A204.1 (cell line): ENCODE measurements around the gene DCP1B.
A peak's percentile ranks its signal among the peaks of the same experiment; 100 is the strongest.

Experiments
- FAIRE-seq: peaks from 2 replicates; lab custom pipeline; 2012; peaks lifted over from hg19 to GRCh38; lab: Jason Lieb, UNC

The DCP1B gene

DNA sequence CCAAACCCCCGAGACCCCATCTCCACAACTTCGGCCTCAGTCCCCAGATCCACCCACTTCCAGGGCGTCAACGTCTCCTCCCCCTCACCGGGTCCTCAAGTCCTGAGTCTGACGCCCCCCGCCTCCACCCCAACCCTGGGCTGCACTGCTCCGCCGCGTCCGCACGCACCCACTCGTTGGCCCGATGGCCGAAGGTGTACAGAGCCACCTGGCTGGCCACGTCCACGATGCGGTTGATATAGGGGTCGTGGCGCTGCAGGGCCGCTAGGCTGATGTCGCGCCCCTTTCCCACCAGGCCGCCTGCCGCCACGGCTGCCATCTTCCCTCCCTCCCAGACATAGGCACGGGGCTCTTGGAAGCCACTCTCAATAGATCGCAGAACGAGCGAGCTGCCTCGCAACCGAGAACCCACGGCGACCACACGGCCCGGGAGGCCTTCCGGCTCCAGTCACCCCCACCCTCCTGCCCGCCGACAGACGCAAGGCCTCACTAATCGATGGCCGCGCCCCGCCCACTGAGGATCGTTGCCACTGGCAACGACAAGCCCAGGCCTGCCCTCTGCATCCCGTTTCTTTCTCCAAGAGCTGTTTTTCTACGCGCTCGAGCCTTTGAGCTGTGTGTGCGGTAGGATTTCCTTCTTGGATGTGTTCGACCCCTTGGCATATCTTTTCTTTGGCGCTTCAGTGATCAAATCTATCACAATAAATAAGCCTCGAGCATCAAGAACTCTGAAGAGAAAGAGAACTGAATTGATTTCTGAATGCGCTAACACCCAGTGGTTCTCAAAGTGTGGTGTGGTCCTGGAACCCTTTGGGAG is at the start of gene DCP1B:
DCP1B (minus strand) TSS at position 345 of the 817 bp plus-strand sequence; CDS start at position 319, 26 bp downstream.
- FAIRE-seq = peak; percentile 76

DNA sequence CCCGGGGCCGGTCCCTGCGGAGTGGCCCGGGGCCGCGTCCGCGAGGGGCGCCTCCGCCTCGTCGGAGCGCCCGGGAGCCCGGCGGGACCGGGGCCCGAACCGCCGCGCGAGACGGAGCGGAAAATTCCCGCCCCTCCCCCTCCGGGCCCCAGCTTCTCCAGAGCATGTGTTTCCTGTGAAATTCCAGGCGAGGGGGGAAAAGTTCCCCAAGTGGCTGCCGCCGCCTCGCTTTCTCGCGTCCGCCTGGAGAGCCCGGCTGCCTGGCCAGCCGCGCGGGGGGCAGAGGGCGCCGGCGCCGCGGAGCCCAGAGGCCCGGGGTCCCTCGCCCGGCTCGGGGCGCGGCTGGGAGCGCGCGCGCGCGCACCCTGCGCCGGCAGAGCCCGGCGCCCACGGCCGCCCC is 49.4 kb upstream of the DCP1B start:
- no peak for FAIRE-seq

DNA sequence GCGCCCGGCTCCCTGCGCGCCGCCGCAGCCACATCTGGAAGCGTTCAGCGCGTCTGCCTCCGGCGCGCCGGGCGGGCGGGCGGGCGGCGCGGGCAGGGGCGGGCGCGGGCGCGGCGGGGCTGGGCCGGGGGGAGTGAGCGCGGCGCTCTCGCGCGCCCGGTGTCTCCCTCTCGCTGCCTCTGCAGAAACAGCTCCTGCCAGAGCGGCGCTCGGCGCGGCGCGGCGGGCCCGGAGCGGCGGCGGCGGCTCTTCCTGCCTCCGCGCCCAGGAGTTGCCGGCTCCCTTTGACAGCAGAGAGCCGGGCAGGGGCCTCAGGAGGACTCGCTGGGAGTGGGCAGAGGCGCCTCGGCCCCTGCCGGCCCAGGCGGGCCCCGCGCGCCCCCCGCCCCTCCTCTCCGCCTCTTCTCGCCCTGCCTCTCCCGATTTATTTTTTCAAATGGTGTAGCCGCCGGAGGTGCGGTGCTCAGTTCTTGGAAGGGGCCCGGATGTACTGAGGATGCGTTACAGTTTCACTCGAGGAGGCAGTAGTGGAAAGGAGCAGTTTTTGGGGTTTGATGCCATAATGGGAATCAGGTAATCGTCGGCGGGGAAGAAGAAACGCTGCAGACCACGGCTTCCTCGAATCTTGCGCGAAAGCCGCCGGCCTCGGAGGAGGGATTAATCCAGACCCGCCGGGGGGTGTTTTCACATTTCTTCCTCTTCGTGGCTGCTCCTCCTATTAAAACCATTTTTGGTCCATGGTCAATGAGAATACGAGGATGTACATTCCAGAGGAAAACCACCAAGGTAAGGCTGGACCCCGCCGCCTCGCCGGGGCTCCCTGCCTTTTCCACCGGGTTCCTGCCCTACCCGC is 48.8 kb upstream of the DCP1B start, which contains the start of gene CACNA1C:
CACNA1C (plus strand) TSS at position 162 of the 853 bp plus-strand sequence; CDS start at position 738, 576 bp downstream.
- no peak for FAIRE-seq

DNA sequence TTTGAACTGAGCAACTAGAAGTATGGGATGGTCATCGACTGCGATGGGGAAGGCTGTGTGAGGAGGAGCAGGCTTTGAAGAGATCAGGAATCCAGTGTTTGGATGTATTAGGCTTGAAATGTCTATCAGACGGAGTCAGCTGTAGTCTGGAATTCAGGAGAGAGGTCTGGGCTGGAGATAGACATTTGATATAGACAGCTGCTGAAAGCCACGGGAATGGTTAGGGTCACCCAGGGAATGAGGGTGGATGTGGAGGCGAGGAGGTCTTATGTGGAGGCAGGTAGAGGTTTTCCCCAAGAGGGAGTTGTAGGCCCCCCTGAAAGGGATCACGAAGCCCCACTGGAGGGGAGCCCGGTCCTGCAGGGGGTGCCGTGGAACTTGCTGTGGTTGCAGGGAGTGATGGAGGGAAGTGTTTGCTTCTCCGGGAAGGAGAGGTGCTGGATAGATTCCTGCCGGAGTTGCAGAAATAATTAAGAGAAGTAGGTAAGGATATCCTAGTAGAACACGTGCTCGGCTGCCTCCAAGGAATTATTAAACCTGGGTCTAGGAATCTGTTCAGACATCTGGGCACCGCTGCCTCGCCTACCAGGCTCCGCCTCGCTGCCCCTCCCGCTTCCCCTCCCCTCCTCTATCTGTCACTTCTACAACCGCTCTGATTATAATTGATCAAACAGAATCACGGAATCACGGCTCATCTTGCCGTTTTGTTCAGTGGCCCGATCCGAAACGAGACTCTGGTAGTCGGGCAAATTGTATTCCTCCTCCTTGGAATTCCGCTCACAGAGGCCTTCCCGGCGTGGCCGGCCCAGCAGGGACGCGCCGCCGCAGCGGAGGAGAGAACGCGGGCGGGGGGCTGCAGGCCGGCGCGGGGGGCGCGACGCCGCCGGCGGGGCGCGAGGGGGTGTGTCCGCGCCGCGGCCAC is 47.7 kb upstream of the DCP1B start:
- FAIRE-seq = no peak

DNA sequence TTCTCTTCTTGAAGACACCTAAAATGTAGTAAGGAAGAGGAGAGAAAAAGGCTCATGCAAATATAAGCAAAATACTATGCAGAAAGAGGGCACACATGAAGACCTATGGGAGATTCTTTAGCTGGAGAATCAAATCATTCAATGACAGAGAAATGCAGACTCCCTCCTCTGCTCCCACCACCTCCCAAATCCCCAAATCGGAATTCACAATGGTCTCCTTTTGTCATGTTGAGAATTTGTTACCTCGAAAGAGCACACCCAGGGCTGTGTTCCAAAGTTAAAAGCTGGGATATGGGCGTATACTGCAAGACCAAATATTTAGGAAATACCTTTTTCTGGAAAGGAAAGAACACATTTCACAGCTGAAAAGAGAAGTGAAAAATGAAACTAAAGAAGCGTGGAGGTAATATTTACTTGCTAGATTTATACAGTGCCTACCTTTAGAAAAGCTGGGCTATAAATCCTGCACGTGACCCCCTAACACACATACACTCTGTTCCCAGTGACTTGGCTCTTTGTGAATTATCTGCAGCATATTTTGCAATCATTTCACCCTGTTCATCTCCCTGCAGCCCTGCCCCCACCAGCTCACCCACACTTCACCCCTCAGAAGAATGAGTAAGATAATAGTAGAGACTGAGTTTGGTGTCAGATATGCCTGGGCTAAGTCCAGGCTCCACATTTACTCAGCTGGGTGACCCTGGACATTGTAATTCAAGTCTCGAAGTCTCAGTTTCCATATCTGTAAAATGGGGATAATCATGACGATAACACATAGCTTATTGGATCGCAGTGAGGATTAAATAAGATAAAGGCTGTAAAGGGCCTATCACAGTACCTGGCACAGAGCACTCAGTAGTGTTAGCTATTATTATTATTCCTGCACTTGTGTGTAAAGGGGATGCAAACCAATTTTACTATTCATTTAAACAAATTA is 45.6 kb upstream of the DCP1B start:
- FAIRE-seq = no peak

DNA sequence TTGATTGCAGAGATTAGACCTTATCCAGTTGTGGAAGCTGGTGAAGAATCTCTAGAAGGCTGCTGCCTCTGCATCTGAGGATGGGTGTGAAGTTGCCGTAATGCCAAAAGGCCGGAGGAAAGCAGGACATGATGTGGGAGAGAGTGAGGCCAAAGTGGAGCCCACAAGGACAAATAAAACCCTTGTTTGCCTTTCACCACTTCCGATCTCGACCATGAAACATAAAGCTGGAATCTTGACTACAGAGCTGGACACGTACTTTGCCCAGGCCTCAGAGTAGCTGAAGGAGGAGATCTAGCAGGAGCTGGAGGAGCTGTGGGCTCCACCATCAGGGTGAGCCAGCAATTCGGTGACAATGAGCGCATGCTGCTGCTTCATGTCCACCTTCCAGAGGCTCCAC is 43.5 kb upstream of the DCP1B start:
- FAIRE-seq = no peak

DNA sequence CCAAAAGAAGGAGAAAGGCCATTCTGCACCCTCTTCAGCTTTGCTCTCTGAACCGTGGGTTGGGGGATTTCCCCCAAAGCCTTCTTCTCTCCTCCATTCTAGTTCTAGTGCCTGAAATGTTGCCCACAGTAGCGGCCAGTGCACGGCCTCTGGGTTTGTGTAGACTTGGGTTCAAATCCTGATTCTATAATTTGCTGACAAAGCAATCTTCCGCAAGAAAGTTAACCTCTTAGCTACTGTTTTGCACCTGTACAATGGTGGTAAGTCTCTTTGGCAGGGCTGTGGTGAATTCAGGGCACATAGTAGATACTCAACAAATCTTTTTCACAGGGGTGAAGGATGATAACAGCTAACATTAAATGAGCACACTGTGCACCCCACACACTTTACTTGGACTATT is 42.7 kb upstream of the DCP1B start:
- no peak for FAIRE-seq

DNA sequence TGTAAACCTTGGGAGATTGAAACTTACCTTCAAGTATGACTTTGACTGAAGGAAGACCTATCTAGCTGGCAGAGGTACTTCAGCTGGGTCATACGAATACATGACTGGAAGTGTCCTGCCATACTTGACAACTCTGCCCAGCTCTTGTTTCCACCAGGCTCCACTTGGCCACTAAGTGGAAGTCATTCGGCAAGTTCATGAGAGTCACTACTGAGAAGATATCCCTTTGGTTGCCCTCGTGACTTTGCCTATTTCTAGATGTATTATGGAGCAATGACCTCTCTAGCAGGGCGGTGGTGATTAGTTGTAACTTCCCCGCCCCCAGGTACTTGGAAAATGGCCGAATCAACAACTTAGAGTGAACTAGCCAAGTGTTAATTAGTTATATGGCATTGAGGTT is 39.9 kb upstream of the DCP1B start:
- FAIRE-seq = no peak

DNA sequence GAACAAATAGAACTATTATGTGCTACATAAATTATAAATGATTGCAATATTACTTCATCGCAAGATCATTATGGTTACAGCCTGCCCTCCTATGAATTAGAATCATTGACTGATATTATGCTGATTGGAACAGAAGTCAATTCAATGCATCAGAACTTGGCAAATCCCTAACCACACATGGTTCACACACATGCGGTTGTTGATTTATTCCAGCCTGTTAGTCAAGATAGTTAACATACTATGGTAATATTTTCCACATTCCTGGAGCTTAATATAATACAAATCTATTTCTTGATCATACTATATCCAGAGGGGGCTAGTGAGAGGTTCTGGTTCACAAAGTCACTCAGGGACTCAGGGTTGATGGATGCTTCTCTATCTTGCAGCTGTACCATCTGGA is 38.8 kb upstream of the DCP1B start:
- no peak for FAIRE-seq

DNA sequence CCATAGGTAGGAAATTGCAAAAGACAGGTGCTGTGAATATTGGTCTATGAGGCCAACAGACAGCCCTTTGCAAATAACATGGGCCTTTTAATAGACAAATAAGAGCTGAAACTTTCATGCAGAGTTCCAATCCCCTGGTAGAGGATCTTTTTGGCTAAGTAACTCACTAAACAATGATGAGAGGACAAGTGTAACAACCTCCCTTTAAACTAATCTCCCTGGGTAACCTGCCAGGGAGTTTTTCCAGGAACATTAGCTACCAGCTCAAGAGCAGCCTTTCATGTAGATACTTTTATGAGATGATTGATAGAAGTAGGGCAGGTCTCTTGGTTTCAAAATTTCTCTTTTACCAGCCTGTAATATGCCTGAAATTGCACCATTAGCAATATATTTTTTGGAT is 34.8 kb upstream of the DCP1B start:
- no peak for FAIRE-seq

DNA sequence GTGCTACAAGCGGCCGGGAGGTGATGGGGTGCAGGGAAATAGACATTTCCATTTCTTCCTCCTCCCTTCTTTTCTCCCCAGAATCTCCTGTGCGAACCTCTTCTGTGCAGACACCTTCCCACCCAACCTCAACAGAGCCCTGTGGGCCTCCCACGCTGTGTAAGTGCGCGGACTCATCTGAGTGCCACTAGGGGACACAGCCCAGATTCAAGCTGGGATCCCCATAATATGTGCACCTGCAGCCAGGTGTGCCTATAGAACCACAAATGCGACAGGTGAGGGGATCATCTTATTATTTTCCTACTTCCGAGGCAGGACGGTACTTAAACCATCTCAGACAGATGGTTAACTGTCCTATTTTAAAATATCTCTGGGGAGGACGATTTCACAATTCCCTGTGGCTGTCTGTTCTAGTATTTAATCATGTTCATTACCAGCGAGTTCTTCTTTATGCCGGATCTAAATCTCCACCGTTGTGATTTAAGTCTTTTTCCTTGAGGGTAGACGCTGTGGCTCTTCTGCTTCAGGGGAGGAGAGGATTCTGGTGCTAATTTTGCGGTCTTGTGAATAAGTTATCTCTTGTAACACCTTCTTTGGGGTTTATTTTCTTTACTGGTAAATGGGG is 31.3 kb upstream of the DCP1B start:
- FAIRE-seq = no peak

DNA sequence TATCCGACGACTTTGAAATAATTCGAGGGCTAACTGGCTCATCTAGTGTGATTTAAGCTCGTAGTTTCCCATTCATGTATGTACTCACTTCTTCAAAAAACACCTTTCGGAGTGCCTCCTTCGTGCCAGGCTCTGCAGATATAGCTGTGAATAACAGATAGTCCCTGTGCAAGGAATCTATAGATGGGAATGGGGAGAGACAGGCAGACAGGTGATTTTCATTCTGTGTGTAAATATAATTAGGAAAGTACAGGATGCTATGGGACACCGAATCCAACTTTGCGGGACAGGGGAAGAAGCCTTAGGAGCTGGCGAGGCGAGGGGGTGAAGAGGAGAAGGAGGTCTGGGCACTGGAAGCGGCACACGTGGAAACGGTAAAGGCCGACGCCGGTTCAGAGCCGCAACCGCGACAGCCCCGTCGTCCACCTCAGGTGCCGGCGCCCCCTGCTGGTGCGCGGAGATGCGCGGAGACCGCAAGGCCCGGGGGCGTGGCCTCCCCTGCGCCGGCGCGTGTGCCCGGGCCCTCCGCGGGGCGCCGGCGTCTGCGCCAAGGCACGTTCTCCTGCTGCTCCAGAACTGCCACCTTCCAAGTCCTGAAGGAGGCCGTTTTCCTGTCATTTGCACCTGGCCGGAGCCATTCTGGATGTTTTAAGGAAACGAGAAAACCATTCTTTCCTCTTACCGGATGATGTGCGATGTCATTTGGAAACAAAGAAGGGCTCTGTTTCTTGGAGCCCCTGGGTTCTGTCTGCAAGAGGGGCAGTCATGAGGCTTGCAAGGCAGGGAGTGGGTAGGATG is 30.6 kb upstream of the DCP1B start:
- no peak for FAIRE-seq

DNA sequence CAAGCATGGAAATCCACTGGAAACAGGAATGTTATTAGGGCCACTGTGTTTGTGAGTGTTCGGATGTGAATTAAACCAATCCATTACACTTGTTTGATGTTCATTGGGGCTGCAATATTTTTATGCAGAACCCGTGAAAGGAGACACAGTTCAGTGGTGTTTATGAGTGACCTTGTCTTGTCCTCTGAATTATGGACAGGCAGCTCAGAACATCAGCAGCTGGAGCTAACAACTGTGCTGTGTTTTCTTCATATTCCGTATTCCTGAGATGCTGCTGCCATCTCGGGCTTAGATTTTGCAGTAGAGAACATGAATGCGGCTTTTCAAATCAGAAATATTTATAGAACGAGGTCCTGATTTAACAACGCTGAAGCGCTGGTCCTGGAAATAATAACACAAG is 28.2 kb upstream of the DCP1B start:
- FAIRE-seq = no peak

DNA sequence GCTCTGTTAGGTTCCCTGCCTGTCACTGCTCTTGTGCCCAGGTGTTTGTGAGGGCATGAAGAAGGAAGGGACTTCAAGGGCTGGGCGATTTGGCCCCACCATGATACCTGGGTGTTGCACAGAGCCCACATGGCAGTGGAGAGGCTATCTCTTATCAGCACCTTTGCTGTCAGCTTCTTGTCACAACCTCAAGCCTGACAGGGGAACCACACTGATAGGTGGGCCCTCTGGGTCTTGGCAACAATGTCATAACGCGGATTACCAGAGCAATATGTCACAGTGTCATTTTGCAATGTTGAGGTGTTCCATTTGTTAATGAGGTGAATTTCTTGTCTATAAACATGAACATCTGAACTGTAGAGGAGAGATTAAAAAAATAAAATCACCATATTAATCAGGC is 25.6 kb upstream of the DCP1B start:
- no peak for FAIRE-seq

DNA sequence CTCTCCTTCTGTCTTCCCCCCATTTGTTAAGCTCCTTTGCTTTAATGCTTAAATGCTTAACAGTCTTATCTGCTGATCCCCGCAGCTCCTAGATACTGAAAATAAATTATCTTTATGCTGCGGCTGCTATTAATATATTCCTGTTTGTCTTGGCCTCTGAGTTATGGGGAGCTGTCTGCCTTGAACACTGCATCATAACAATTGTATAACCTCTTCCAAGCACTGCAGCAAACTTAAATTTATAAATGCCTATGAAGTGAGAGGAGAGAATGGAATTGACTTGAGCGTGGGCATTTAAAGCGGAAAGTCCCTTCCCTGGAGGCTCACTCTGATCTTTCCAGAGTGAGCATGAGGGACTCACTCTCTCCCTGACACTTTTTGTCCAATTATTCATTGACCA is 23.1 kb upstream of the DCP1B start:
- FAIRE-seq = no peak

DNA sequence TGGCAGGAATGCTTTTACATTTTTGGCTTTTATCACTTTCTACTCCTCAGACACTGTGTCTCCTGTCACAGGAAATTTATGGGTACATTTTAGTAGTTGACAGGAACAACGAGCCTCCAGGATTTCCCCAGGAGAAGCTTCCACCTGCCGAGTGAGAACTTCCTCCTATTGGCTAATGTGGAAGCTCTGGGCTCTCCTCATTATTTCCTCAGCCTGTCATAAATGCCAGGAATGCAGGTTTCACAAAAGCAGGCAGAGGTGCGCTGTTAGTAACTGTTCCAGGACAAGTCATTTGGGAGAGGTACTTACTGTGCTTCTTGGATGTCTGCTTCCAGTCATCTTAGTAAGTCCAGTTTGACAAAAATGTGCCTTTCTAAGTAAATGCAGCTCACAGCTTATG is 19.1 kb upstream of the DCP1B start:
- no peak for FAIRE-seq

DNA sequence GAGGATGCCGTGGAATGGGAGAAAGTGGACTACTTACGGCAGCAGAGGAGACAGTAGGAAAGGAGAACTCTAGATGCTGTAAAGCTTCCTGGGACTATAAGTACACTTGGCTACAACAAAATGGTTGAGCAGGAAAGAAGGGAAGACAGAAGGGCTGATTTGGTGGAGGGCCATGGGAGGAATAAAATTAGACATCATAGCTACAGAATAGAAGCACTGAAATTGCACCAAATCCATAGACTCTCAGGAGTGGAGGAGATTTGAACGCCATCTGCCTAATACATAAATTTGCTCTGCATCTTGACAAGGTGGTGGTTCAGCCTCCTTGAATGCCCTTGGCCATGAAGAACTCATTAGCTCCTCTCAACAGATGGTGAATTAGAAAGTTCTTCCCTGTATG is 16.3 kb upstream of the DCP1B start:
- FAIRE-seq = no peak

DNA sequence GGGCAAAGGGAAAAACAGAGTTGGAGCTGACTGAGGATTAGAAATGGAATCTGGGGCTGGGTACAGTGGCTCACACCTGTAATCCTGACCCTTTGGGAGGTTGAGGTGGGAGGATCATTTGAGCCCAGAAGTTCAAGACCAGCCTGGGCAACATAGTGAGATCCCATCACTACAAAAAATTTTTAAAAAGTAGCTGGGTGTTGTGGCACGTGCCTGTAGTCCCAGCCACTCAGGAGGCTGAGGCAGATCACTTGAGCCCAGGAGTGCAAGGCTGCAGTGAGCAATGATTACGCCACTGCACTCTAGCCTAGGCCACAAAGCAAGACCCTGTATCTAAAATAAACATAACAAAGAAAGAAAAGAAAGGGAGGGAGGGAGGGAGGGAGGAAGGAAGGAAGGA is 14.9 kb upstream of the DCP1B start:
- FAIRE-seq = no peak

DNA sequence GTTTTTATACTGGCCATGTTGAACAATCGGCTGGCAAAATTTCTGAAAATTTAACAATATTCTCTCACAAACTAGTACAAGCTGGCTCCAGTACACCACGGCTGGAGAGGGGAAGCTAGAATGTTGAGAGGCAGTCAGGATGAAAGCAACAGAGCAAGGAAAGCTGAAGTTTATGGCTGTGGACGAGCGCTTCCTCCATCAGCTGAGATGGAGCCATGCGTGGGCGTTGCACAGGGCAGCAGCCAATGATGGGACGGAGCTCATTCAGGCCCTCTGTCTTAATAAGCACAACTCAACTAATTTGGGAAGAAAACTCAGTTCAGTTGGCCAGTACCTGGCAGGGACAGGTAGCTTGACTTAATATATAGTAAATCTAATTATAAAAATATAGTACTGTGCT is 14.1 kb upstream of the DCP1B start:
- FAIRE-seq = no peak
